ENCODE data around the gene SURF2.
"Not testable (repeated sequence)": the region's sequence is repeated elsewhere in the genome, so short reads cannot be mapped to it uniquely, and the experiment has no call there.

Gene SURF2

DNA sequence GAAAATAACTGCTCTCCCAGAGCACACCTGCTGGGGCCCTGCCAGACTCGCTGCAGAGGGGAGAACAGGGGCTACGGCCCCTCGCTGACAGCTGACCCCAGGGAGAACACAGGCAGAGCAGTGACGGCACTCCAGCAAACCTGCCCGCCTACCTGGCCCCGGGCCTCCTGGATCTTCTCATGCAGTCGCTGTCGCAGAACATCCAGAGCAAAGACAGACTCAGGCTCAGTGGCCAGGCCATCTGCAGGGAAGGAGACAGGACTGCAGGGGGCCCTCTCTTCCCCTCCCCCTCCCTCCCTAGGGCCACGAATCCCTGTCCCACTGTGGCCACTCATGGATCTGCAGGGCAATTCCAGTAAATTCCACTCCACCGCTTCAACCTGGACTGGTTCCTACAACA, 22.8 kb upstream of the SURF2 start:
- no peak for DNase-seq
- H3K36me3 ChIP-seq, result peaks cover 54% of the 10 kb centered on the region
- H3K27me3 ChIP-seq (ENCODE audit: insufficient read depth, low read depth, severe bottlenecking), result no peaks in the 10 kb centered on the region
- H3K27ac ChIP-seq, result no peak overlapping the region
- TF ChIP-seq CTCF (IDR thresholded peaks at IDR 0.05; ENCODE audit: low read depth, low read length), result peak; percentile 22; the same call in 1 of the 2 replicates
- no peak overlapping the region for H3K4me3 ChIP-seq (ENCODE audit: low read depth, low read length)
- no peaks in the 10 kb centered on the region for H3K9me3 ChIP-seq (ENCODE audit: severe bottlenecking)

DNA sequence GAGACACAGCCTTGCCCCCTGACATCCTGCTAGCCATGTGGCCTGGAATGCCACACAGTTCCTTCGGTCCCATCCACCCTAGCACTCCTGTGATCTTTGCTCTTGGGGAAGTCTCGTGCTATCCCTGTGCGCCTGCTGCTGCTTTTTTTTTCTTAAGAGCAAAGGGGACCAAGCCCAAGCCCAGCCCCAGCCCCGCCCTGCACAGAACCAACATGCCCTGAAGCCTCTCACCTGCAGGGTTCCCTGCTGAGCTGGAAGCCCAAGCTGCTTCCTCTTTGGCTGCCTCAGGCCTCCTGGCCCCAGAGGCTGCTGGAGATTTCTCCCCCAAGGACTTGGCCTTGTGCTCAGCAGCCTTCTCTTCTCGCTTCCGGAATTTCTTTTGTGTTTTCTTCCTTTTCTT, 22.2 kb upstream of the SURF2 start:
- DNase-seq, result no peak
- no peak for TF ChIP-seq CTCF (IDR thresholded peaks at IDR 0.05; ENCODE audit: low read depth, low read length)
- Histone ChIP-seq H3K27me3 (ENCODE audit: insufficient read depth, low read depth, severe bottlenecking) (no peaks in the 10 kb centered on the region), H3K9me3 (ENCODE audit: severe bottlenecking) (no peaks in the 10 kb centered on the region), H3K4me3 (ENCODE audit: low read depth, low read length) (no peak overlapping the region), H3K27ac (no peak overlapping the region), H3K36me3 (peaks cover 54% of the 10 kb centered on the region)

GRCh38 chr9:133334888-133335287, 21.5 kb upstream of the SURF2 start:
- peak overlapping the region; percentile 98 for H3K4me3 ChIP-seq (ENCODE audit: low read depth, low read length)

GRCh38 chr9:133335924-133336811, 20.2 kb upstream of the SURF2 start, which contains the start of gene SURF6:
SURF6 (minus strand) TSS chr9:133336188; CDS start chr9:133336132, 56 bp downstream.
- peak within 1 kb of the TSS; percentile 80 for H3K27ac ChIP-seq

More at GRCh38 chr9:133334888-133335287, 21.5 kb upstream of the SURF2 start:
- DNase-seq; H3K27ac ChIP-seq; H3K27me3 ChIP-seq (ENCODE audit: insufficient read depth, low read depth, severe bottlenecking); H3K9me3 ChIP-seq (ENCODE audit: severe bottlenecking): not testable (repeated sequence)
- H3K36me3 ChIP-seq, result peaks cover 57% of the 10 kb centered on the region

GRCh38 chr9:133339641-133340040, 16.7 kb upstream of the SURF2 start:
- Histone ChIP-seq H3K4me3 (ENCODE audit: low read depth, low read length) (no peak overlapping the region), H3K36me3 (peaks cover 55% of the 10 kb centered on the region), H3K27me3 (ENCODE audit: insufficient read depth, low read depth, severe bottlenecking) (no peaks in the 10 kb centered on the region), H3K9me3 (ENCODE audit: severe bottlenecking) (no peaks in the 10 kb centered on the region), H3K27ac (no peak overlapping the region)
- DNase-seq, result no peak
- TF ChIP-seq CTCF (IDR thresholded peaks at IDR 0.05; ENCODE audit: low read depth, low read length), result no peak

More at GRCh38 chr9:133335924-133336811, 20.2 kb upstream of the SURF2 start, which contains the start of gene SURF6:
- Histone ChIP-seq H3K9me3 (ENCODE audit: severe bottlenecking) (no peaks in the 10 kb centered on the region), H3K27me3 (ENCODE audit: insufficient read depth, low read depth, severe bottlenecking) (no peaks in the 10 kb centered on the region), H3K36me3 (peaks cover 55% of the 10 kb centered on the region), H3K4me3 (ENCODE audit: low read depth, low read length) (peak within 1 kb of the TSS; percentile 98)
- TF ChIP-seq CTCF (IDR thresholded peaks at IDR 0.05; ENCODE audit: low read depth, low read length), result no peak
- peak; percentile 91 for DNase-seq

- H3K4me3 ChIP-seq (ENCODE audit: low read depth, low read length), result no peak overlapping the region
- H3K9me3 ChIP-seq (ENCODE audit: severe bottlenecking), result no peaks in the 10 kb centered on the region
- DNase-seq, result no peak
- H3K27ac ChIP-seq, result no peak overlapping the region
- TF ChIP-seq CTCF (IDR thresholded peaks at IDR 0.05; ENCODE audit: low read depth, low read length), result no peak
- peaks cover 58% of the 10 kb centered on the region for H3K36me3 ChIP-seq
- no peaks in the 10 kb centered on the region for H3K27me3 ChIP-seq (ENCODE audit: insufficient read depth, low read depth, severe bottlenecking)
These were observed 16.1 kb upstream of the SURF2 start for GRCh38 chr9:133340256-133340655.
